HepG2 (cell line): ENCODE measurements around the gene APC2. TPM values are rescaled to one million over a fixed set of nuclear protein-coding genes. Genes with fewer than 3 reads are reported as not detected.
A peak's percentile ranks its signal among the peaks of the same experiment; 100 is the strongest.

Experiments
- ETV5 ChIP-seq: IDR thresholded peaks from 2 replicates; pipeline ENCODE4 v1.6.1; 2018; ENCODE audit warnings: missing biosample characterization, missing genetic modification reagents, inconsistent platforms, borderline replicate concordance
- FOXA1 ChIP-seq, 2 experiments: fragments of 450-650 bp in 1 of 2; sonication (generic) in 1 of 2; formaldehyde crosslinking in 1 of 2; IDR thresholded peaks; 2 replicates each; pipeline versions ENCODE4 v1.4.0 to v1.6.1; 2016 to 2020; ENCODE audit warnings: missing genetic modification reagents in 1 of 2
- HDAC1 ChIP-seq: sonication (generic); formaldehyde crosslinking; IDR thresholded peaks from 2 replicates; pipeline ENCODE4 v1.5.1; 2020; ENCODE audit warnings: mild to moderate bottlenecking, missing genetic modification reagents
- KDM2A ChIP-seq: sonication (generic); formaldehyde crosslinking; IDR thresholded peaks from 2 replicates; pipeline ENCODE4 v1.4.0; 2020; ENCODE audit warnings: low read depth, missing genetic modification reagents, borderline replicate concordance
- KLF9 ChIP-seq: IDR thresholded peaks from 2 replicates; pipeline ENCODE4 v1.6.1; 2016; ENCODE audit warnings: low read depth
- SALL1 ChIP-seq: sonication (generic); formaldehyde crosslinking; IDR thresholded peaks from 2 replicates; pipeline ENCODE4 v1.8.0; 2022; ENCODE audit warnings: mild to moderate bottlenecking, missing genetic modification reagents
- TBX2 ChIP-seq: sonication (generic); formaldehyde crosslinking; IDR thresholded peaks from 2 replicates; pipeline ENCODE4 v1.5.0; 2020; ENCODE audit warnings: missing genetic modification reagents, mild to moderate bottlenecking, borderline replicate concordance
- ZBTB7B ChIP-seq: sonication (generic); formaldehyde crosslinking; IDR thresholded peaks from 2 replicates; pipeline ENCODE4 v1.4.0; 2020; ENCODE audit warnings: missing genetic modification reagents
- ZMYM3 ChIP-seq: sonication (generic); formaldehyde crosslinking; IDR thresholded peaks from 2 replicates; pipeline ENCODE4 v1.5.1; 2020; ENCODE audit warnings: mild to moderate bottlenecking, missing genetic modification reagents
- ZNF136 ChIP-seq: sonication (generic); formaldehyde crosslinking; IDR thresholded peaks from 2 replicates; pipeline ENCODE4 v1.8.1; 2022; ENCODE audit warnings: low read depth, mild to moderate bottlenecking, moderate library complexity, missing genetic modification reagents
- ZNF382 ChIP-seq: sonication (generic); formaldehyde crosslinking; IDR thresholded peaks from 2 replicates; pipeline ENCODE4 v1.5.0; 2020; ENCODE audit warnings: missing genetic modification reagents, mild to moderate bottlenecking, borderline replicate concordance
- ZNF772 ChIP-seq: sonication (generic); formaldehyde crosslinking; IDR thresholded peaks from 2 replicates; pipeline ENCODE4 v1.5.0; 2020; ENCODE audit warnings: mild to moderate bottlenecking, missing genetic modification reagents
- polyA plus RNA-seq, 8 experiments: library from polyadenylated mRNA; depleted of rRNA in 3 of 8; stranded (reverse) in 7 of 8; unstranded in 1 of 8; fragments of >200 nt; fragmentation: Illumina TruSeq in 4 of 8; extraction: Trizol in 4 of 8; gene quantifications; 2 replicates each; pipeline versions ENCODE4 v1.2.1 to v1.2.3, GENCODE V29; 2011 to 2016; ENCODE audit warnings: low read depth in 4 of 8, missing spikeins in 1 of 8, mixed read lengths in 1 of 8; ENCODE audit not compliant: insufficient read depth in 1 of 8
- total RNA-seq, 5 experiments: library from RNA; depleted of rRNA; stranded (reverse); fragments of >200 nt; fragmentation: Illumina TruSeq; extraction: Trizol; gene quantifications; 2 replicates each; pipeline ENCODE4 v1.2.3, GENCODE V29; 2016; ENCODE audit warnings: low read depth in 1 of 5
- TF ChIP-seq, protein P1 (sequence below): sonication (generic); formaldehyde crosslinking; IDR thresholded peaks from one replicate; pipeline ENCODE4 v1.5.1; 2020; ENCODE audit warnings: mild to moderate bottlenecking, missing genetic modification reagents; ENCODE audit errors: not compliant biosample characterization
- TF ChIP-seq, protein P2 (sequence below): sonication (generic); formaldehyde crosslinking; IDR thresholded peaks from 2 replicates; pipeline ENCODE4 v1.4.0; 2020; ENCODE audit warnings: mild to moderate bottlenecking, missing genetic modification reagents
- TF ChIP-seq, protein P3 (sequence below): IDR thresholded peaks from 2 replicates; pipeline ENCODE4 v1.6.1; 2016; ENCODE audit warnings: missing compliant biosample characterization, missing genetic modification reagents, borderline replicate concordance
- TF ChIP-seq, protein P4 (sequence below): IDR thresholded peaks from 2 replicates; pipeline ENCODE4 v1.6.1; 2016; ENCODE audit warnings: low read depth, borderline replicate concordance

APC2 gene
- total and polyA plus RNA-seq, 2 of the 13 experiments (the other 11 are each of a cell fraction or from before 2014, with no cell fraction given): 0.08 to 0.22 TPM

DNA sequence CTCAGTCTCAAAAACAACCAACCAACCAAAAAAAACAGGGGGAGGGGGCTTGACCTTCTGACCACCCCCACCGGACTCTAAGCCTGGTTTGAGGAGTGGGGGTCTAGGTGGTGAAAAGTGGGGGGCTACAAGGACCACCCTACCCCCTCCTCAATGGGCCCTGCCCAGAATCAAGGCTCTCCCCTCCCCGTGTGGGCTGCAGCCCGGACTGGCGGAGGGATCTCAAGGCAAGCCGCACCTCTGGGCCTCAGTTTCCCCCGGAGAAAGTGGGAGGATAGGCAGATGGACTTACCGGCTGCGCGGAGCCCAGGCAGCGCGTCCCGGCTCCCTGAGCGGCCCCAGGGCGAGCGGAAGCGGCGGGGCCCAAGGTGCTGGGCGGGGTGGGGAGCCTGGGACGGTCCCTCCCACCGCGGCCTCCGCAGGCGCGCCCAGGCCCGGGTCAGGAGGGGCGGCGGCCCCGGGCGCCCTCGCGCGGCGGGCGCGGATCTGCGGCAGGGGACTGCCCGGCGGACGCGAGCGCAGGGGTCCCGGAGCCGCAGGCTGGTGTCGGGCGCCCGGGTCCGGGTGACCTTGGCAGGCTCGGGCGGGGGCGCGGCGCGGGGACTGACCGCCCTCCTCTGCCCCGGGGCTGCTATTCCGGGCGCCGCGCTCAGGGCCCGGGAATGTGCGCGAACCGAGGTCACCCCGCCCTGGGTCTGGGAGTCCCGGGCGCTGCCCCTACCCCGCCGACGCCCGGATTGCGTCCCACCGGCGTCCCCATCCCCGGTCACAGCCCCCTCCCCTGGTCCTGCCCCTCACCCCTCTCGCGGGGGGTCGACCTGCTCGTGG, 63.0 kb downstream of the APC2 start, which contains the start of gene ADAMTSL5 (continued):
- TF ChIP-seq, protein P1, sequence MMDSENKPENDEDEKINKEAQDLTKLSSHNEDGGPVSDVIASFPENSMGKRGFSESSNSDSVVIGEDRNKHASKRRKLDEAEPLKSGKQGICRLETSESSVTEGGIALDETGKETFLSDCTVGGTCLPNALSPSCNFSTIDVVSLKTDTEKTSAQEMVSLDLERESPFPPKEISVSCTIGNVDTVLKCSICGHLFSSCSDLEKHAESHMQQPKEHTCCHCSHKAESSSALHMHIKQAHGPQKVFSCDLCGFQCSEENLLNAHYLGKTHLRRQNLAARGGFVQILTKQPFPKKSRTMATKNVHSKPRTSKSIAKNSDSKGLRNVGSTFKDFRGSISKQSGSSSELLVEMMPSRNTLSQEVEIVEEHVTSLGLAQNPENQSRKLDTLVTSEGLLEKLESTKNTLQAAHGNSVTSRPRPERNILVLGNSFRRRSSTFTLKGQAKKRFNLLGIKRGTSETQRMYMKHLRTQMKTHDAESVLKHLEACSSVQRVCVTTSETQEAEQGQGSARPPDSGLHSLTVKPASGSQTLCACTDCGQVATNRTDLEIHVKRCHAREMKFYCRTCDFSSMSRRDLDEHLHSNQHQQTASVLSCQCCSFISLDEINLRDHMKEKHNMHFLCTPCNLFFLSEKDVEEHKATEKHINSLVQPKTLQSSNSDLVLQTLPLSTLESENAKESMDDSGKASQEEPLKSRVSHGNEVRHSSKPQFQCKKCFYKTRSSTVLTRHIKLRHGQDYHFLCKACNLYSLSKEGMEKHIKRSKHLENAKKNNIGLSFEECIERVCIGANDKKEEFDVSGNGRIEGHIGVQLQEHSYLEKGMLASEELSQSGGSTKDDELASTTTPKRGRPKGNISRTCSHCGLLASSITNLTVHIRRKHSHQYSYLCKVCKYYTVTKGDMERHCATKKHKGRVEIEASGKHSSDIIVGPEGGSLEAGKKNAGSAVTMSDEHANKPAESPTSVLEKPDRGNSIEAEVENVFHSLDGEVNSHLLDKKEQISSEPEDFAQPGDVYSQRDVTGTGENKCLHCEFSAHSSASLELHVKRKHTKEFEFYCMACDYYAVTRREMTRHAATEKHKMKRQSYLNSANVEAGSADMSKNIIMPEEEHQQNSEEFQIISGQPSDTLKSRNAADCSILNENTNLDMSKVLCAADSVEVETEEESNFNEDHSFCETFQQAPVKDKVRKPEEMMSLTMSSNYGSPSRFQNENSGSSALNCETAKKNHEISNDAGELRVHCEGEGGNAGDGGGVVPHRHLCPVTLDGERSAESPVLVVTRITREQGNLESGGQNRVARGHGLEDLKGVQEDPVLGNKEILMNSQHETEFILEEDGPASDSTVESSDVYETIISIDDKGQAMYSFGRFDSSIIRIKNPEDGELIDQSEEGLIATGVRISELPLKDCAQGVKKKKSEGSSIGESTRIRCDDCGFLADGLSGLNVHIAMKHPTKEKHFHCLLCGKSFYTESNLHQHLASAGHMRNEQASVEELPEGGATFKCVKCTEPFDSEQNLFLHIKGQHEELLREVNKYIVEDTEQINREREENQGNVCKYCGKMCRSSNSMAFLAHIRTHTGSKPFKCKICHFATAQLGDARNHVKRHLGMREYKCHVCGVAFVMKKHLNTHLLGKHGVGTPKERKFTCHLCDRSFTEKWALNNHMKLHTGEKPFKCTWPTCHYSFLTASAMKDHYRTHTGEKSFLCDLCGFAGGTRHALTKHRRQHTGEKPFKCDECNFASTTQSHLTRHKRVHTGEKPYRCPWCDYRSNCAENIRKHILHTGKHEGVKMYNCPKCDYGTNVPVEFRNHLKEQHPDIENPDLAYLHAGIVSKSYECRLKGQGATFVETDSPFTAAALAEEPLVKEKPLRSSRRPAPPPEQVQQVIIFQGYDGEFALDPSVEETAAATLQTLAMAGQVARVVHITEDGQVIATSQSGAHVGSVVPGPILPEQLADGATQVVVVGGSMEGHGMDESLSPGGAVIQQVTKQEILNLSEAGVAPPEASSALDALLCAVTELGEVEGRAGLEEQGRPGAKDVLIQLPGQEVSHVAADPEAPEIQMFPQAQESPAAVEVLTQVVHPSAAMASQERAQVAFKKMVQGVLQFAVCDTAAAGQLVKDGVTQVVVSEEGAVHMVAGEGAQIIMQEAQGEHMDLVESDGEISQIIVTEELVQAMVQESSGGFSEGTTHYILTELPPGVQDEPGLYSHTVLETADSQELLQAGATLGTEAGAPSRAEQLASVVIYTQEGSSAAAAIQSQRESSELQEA (CRISPR knock-in tag): no peak
- TF ChIP-seq KLF9 (CRISPR knock-in tag) (no peak), FOXA1 (IDR thresholded peaks at IDR 0.05) (no peak), FOXA1 (CRISPR knock-in tag; IDR thresholded peaks at IDR 0.05) (0 out of 2 replicates have a peak, but pooled peaks have one; percentile 7), HDAC1 (peak; percentile 74), ZNF382 (CRISPR knock-in tag) (no peak), SALL1 (0 out of 2 replicates have a peak, but pooled peaks have one; percentile 10), ZBTB7B (CRISPR knock-in tag) (no peak; the same call in 1 of the 2 replicates), ZNF772 (CRISPR knock-in tag) (peak; percentile 24; the same call in 1 of the 2 replicates), ZNF136 (CRISPR knock-in tag) (no peak), ETV5 (CRISPR knock-in tag) (peak; percentile 79), KDM2A (CRISPR knock-in tag) (peak; percentile 57), ZMYM3 (CRISPR knock-in tag) (peak; percentile 99), TBX2 (CRISPR knock-in tag) (peak; percentile 45; the same call in 1 of the 2 replicates)
- TF ChIP-seq, protein P2, sequence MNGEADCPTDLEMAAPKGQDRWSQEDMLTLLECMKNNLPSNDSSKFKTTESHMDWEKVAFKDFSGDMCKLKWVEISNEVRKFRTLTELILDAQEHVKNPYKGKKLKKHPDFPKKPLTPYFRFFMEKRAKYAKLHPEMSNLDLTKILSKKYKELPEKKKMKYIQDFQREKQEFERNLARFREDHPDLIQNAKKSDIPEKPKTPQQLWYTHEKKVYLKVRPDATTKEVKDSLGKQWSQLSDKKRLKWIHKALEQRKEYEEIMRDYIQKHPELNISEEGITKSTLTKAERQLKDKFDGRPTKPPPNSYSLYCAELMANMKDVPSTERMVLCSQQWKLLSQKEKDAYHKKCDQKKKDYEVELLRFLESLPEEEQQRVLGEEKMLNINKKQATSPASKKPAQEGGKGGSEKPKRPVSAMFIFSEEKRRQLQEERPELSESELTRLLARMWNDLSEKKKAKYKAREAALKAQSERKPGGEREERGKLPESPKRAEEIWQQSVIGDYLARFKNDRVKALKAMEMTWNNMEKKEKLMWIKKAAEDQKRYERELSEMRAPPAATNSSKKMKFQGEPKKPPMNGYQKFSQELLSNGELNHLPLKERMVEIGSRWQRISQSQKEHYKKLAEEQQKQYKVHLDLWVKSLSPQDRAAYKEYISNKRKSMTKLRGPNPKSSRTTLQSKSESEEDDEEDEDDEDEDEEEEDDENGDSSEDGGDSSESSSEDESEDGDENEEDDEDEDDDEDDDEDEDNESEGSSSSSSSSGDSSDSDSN (CRISPR knock-in tag): peak; percentile 34; the same call in 1 of the 2 replicates
- TF ChIP-seq, protein P3, sequence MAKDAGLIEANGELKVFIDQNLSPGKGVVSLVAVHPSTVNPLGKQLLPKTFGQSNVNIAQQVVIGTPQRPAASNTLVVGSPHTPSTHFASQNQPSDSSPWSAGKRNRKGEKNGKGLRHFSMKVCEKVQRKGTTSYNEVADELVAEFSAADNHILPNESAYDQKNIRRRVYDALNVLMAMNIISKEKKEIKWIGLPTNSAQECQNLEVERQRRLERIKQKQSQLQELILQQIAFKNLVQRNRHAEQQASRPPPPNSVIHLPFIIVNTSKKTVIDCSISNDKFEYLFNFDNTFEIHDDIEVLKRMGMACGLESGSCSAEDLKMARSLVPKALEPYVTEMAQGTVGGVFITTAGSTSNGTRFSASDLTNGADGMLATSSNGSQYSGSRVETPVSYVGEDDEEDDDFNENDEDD (CRISPR knock-in tag): peak; percentile 33; the same call in 1 of the 2 replicates
- TF ChIP-seq, protein P4, sequence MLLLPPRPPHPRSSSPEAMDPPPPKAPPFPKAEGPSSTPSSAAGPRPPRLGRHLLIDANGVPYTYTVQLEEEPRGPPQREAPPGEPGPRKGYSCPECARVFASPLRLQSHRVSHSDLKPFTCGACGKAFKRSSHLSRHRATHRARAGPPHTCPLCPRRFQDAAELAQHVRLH (CRISPR knock-in tag): no peak
